CD4-positive, alpha-beta T cell (primary cell): Measurements from ENCODE around the gene HES5. TPM values are rescaled to one million over a fixed set of nuclear protein-coding genes. Genes with fewer than 3 reads are reported as not detected.
"Not testable (repeated sequence)": the region's sequence is repeated elsewhere in the genome, so short reads cannot be mapped to it uniquely, and the experiment has no call there.

Source experiments
- ATAC-seq: fragments of 200-7000 bp; cut with Tn5 transposase; one replicate; pipeline ENCODE4 v1.10.0; 2022; ENCODE audit warnings: mild to moderate bottlenecking; ENCODE audit not compliant: poor library complexity
- CTCF ChIA-PET: fragments of 350-600 bp; sonication (Branson Sonifier 250); formaldehyde crosslinking; loops from one replicate; lab custom pipeline; 2021; ENCODE audit warnings: antibody characterized with exemption, inconsistent platforms; lab: Charles Lee
- POLR2A ChIA-PET: fragments of 350-600 bp; sonication (Branson Sonifier 250); formaldehyde crosslinking; loops from one replicate; lab custom pipeline; 2021; ENCODE audit warnings: antibody characterized with exemption, inconsistent platforms; lab: Charles Lee
- DNase-seq, 14 experiments: peaks; one replicate each; pipeline ENCODE4 v3.0.0-alpha.2; 2013 to 2020; ENCODE audit warnings: mixed read lengths in 2 of 14
- H3K27ac ChIP-seq, 2 donors: one replicate each; pipeline versions ENCODE4 v1.5.1 to v1.7.0; 2013; ENCODE audit warnings: low read length in 2 of 2, low read depth in 1 of 2, mild to moderate bottlenecking in 1 of 2
- H3K27me3 ChIP-seq, 2 experiments: 1 replicate in 1 of 2; 2 replicates in 1 of 2; pipeline versions ENCODE4 v1.6.1 to v1.7.0; 2013; ENCODE audit warnings: low read length in 2 of 2, control low read depth in 1 of 2, mild to moderate bottlenecking in 1 of 2, moderate library complexity in 1 of 2; ENCODE audit not compliant: insufficient read depth in 2 of 2, control insufficient read depth in 1 of 2
- H3K36me3 ChIP-seq: one replicate; pipeline ENCODE4 v1.6.1; 2013; ENCODE audit warnings: low read length, control low read depth; ENCODE audit not compliant: insufficient read depth
- H3K4me1 ChIP-seq: one replicate; pipeline ENCODE4 v1.6.1; 2013; ENCODE audit warnings: low read length, control low read depth; ENCODE audit not compliant: insufficient read depth
- H3K4me3 ChIP-seq: one replicate; pipeline ENCODE4 v1.5.1; 2013; ENCODE audit warnings: mild to moderate bottlenecking, low read length, moderate library complexity
- H3K9me3 ChIP-seq, 2 experiments: 1 replicate in 1 of 2; 2 replicates in 1 of 2; pipeline versions ENCODE4 v1.6.1 to v1.7.0; 2013; ENCODE audit warnings: low read length in 2 of 2, mild to moderate bottlenecking in 2 of 2, control low read depth in 1 of 2, moderate library complexity in 1 of 2; ENCODE audit not compliant: control insufficient read depth in 1 of 2, insufficient read depth in 1 of 2
- H3K27ac Mint-ChIP-seq: one replicate; pipeline ENCODE4 v1.8.0; 2020; ENCODE audit warnings: mixed read lengths
- H3K27me3 Mint-ChIP-seq: one replicate; pipeline ENCODE4 v1.8.0; 2021; ENCODE audit warnings: mixed read lengths
- H3K36me3 Mint-ChIP-seq: one replicate; pipeline ENCODE4 v1.8.0; 2021; ENCODE audit warnings: low read depth, mixed read lengths
- H3K4me1 Mint-ChIP-seq: one replicate; pipeline ENCODE4 v1.8.0; 2021; ENCODE audit warnings: low read depth, mixed read lengths
- H3K4me3 Mint-ChIP-seq: one replicate; pipeline ENCODE4 v1.8.0; 2020; ENCODE audit warnings: mild to moderate bottlenecking, mixed read lengths
- H3K9me3 Mint-ChIP-seq: one replicate; pipeline ENCODE4 v1.8.0; 2020; ENCODE audit warnings: mixed read lengths
- CTCF ChIP-seq: fragments of 200-600 bp; IDR thresholded peaks from one replicate; pipeline ENCODE4 v1.8.0; 2022; ENCODE audit warnings: antibody characterized with exemption, mild to moderate bottlenecking
- intact Hi-C, 2 experiments: fragments of 100-400 bp; cut with DNase I in 1 of 2; cut with micrococcal nuclease in 1 of 2; formaldehyde crosslinking; loops; one replicate each; pipeline versions ENCODE4 v1.15.1 to v1.9.0; 2023 to 2025; cut with DNase I, micrococcal nuclease
- total RNA-seq, 174 experiments: library from RNA in 2 of 174; stranded (reverse) in 2 of 174; gene quantifications; one replicate each; pipeline ENCODE4 v1.2.3 and lab custom pipeline; 2021 to 2026

Gene HES5
- total RNA-seq, 2 experiments from 2014 or later: not detected

DNA sequence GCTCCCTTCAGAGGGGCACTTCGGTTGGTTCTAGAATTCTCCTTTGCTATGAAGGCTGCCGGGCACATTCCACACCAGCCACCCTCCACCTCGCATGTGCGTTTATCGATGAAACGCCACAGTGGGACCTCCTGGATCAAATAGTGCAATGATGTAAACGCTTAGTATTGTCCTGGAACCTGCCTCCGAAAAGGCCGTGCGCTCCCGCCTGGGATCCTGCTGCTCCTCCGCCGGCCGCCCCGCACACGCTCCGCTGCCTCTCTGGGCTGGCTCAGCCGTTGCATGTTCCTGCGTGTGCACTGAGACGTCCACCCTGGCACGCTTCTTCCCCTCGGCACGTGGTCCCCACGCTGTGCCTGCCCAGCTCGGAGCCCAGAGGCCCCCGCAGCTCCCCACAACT is 22.1 kb upstream of the HES5 start:
- intact Hi-C loops: no loop called here
- H3K4me3 Mint-ChIP-seq: no peak overlapping the region
- H3K4me3 ChIP-seq: no peak overlapping the region
- H3K9me3 Mint-ChIP-seq: no peaks in the 10 kb centered on the region
- no peaks in the 10 kb centered on the region for H3K9me3 ChIP-seq
- ChIA-PET CTCF (no interaction called here), POLR2A (no interaction called here)
- no peaks in the 10 kb centered on the region for H3K27me3 Mint-ChIP-seq
- H3K27ac Mint-ChIP-seq: no peak overlapping the region
- H3K27me3 ChIP-seq: no peaks in the 10 kb centered on the region
- TF ChIP-seq CTCF: no peak
- peaks cover 13% of the 10 kb centered on the region for H3K36me3 Mint-ChIP-seq
- peaks cover 58% of the 10 kb centered on the region for H3K4me1 ChIP-seq
- H3K27ac ChIP-seq: no peak overlapping the region
- peaks cover 41% of the 10 kb centered on the region for H3K4me1 Mint-ChIP-seq
- H3K36me3 ChIP-seq: no peaks in the 10 kb centered on the region
- ATAC-seq (no peak), DNase-seq (no peak)

DNA sequence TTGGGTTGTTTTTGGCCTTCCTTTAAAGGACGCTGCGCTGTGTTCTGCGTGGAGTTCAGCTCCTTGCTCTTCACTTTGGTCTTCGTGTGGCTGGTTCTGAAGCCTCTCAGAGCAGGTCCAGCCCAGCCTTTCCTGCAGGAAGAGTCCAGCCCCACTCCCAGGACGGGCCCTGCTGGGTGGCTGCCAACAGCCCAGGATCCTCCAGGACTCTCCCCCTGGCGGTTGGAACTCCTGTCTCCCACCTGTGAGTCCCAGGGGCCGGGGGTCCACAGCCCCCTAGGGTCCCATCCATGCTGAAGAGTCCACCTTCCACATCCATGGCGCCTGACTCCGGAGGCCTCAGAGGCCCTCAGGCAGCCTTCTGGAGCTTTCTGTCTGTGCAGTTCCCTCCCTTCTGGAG is 21.5 kb upstream of the HES5 start:
- H3K4me3 ChIP-seq, DNase-seq, H3K27me3 ChIP-seq, H3K9me3 Mint-ChIP-seq, H3K27me3 Mint-ChIP-seq, intact Hi-C loops, CTCF ChIA-PET, ATAC-seq, H3K36me3 ChIP-seq, H3K4me3 Mint-ChIP-seq, H3K9me3 ChIP-seq, POLR2A ChIA-PET, H3K27ac ChIP-seq: not testable (repeated sequence)
- peaks cover 45% of the 10 kb centered on the region for H3K4me1 Mint-ChIP-seq
- H3K36me3 Mint-ChIP-seq: peaks cover 17% of the 10 kb centered on the region
- peak overlapping the region; percentile 71 for H3K27ac Mint-ChIP-seq
- peaks cover 55% of the 10 kb centered on the region for H3K4me1 ChIP-seq

DNA sequence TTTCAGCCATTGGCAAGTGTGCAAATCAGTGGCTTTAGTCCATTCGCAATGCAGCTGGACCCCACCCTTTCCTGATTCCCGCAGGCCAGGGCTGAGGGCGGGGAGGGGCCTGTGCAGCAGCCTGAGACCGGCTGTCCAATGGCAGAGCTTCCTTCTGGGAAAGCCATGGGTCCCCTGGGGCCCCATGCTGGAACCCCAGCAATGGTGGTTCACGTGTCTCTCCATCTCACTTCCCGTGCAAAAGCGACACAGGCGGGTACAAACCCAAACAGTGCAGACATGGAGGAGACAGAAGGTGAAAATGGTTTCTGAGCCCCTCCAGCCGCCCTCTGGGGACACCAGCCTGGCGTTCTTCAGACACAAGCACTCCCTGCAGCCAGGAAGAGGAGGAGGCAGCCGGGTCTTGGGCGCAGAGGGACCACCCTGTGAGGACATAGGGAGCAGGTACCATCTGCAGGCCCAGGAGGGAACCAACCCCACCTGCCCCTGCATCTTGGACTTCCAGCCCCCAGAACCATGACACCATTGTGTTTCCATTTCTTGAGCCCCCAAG is 20.3 kb upstream of the HES5 start:
- H3K27ac ChIP-seq, H3K36me3 ChIP-seq, H3K4me3 ChIP-seq, H3K36me3 Mint-ChIP-seq, H3K9me3 ChIP-seq, H3K27me3 ChIP-seq, CTCF ChIA-PET, DNase-seq, H3K9me3 Mint-ChIP-seq, ATAC-seq, H3K27me3 Mint-ChIP-seq, intact Hi-C loops, H3K4me3 Mint-ChIP-seq: not testable (repeated sequence)
- POLR2A ChIA-PET: interaction anchor here (4.9 kb wide), 1 partner anchor 23 kb away, joined by 164 read pairs; the partner anchor contains the start of genes HES5 and PANK4
- H3K4me1 Mint-ChIP-seq: peaks cover 33% of the 10 kb centered on the region
- peaks cover 56% of the 10 kb centered on the region for H3K4me1 ChIP-seq
- H3K27ac Mint-ChIP-seq: peak overlapping the region; percentile 79

- not testable (repeated sequence) for H3K27me3 Mint-ChIP-seq, H3K27me3 ChIP-seq, H3K36me3 ChIP-seq, H3K9me3 Mint-ChIP-seq, H3K36me3 Mint-ChIP-seq, H3K9me3 ChIP-seq, ATAC-seq
- H3K4me1 ChIP-seq: peaks cover 53% of the 10 kb centered on the region
- ChIA-PET CTCF (interaction anchor here (1.5 to 5.3 kb wide), 3 partner anchors 12 to 36 kb away, joined by 6 to 37 read pairs (median 18); partner anchors contain the start of gene PANK4), POLR2A (interaction anchor here (2.9 to 4.9 kb wide), 5 partner anchors 12 to 133 kb away, joined by 9 to 164 read pairs (median 54); partner anchors contain the start of genes HES5, PANK4 and PRXL2B)
- Mint-ChIP-seq H3K4me1 (peaks cover 29% of the 10 kb centered on the region), H3K4me3 (peak overlapping the region; percentile 95), H3K27ac (peak overlapping the region; percentile 99)
- DNase-seq: peak in 1 of 14 experiments; percentile 23
- intact Hi-C loops: loop anchor here (2.0 to 10.0 kb wide), 3 partner anchors 35 to 415 kb away; no protein-coding TSS in a partner anchor
- H3K27ac ChIP-seq: peak overlapping the region; percentile 96 to 99
- H3K4me3 ChIP-seq: peak overlapping the region; percentile 81
Observed at GRCh38 chr1:2549367-2550029, 19.4 kb upstream of the HES5 start.
